Measurements from ENCODE around the gene TWIST2. TPM values are rescaled to one million over a fixed set of nuclear protein-coding genes. Genes with fewer than 3 reads are reported as not detected.

TWIST2 gene
- total RNA-seq, 4 donors from 2014 or later: 37.4 to 51.6 (median 47.4) TPM

DNA sequence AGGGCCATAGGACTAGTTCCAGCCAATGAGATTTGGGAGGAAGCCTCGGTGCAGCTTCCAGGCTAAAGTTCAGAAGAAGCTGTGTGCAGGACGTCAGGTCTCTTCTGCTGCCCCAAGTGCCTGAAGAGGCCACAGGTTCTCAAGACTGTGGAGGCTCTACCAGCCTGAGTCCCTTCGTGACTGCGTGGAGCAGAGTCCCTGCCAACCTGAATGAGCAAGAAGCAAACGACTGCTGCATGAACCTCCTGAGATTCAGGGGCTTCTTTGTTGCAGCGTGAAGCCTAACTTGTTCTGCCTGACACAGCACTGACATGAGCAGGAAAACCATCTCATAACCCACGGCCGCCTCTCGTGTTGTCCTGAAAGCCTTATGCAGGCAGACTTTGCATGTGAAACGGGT is 39.7 kb downstream of the TWIST2 start:
- no peaks in the 10 kb centered on the region for H3K27me3 ChIP-seq
- intact Hi-C loops (cut with DNase I): no loop called here
- TF ChIP-seq EP300 (IDR thresholded peaks at IDR 0.05): no peak
- TF ChIP-seq, protein P1, sequence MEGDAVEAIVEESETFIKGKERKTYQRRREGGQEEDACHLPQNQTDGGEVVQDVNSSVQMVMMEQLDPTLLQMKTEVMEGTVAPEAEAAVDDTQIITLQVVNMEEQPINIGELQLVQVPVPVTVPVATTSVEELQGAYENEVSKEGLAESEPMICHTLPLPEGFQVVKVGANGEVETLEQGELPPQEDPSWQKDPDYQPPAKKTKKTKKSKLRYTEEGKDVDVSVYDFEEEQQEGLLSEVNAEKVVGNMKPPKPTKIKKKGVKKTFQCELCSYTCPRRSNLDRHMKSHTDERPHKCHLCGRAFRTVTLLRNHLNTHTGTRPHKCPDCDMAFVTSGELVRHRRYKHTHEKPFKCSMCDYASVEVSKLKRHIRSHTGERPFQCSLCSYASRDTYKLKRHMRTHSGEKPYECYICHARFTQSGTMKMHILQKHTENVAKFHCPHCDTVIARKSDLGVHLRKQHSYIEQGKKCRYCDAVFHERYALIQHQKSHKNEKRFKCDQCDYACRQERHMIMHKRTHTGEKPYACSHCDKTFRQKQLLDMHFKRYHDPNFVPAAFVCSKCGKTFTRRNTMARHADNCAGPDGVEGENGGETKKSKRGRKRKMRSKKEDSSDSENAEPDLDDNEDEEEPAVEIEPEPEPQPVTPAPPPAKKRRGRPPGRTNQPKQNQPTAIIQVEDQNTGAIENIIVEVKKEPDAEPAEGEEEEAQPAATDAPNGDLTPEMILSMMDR (IDR thresholded peaks at IDR 0.05): no peak
- no peak for TF ChIP-seq POLR2A (IDR thresholded peaks at IDR 0.05; ENCODE audit: low read depth)
- no peak for TF ChIP-seq POLR2AphosphoS5 (IDR thresholded peaks at IDR 0.05)
- H3K4me3 ChIP-seq: no peak overlapping the region
- H3K36me3 ChIP-seq: no peaks in the 10 kb centered on the region
- no peak for DNase-seq (ENCODE audit: extremely low spot score)
- H3K9me3 ChIP-seq: no peaks in the 10 kb centered on the region
- peaks cover 0 to 33% (median 15%) of the 10 kb centered on the region in 4 donors for H3K4me1 ChIP-seq
- 94% methylated on average over 9 of the region's 10 CpGs for WGBS
- H3K27ac ChIP-seq (replicated peaks in 1 of 4): no peak overlapping the region

DNA sequence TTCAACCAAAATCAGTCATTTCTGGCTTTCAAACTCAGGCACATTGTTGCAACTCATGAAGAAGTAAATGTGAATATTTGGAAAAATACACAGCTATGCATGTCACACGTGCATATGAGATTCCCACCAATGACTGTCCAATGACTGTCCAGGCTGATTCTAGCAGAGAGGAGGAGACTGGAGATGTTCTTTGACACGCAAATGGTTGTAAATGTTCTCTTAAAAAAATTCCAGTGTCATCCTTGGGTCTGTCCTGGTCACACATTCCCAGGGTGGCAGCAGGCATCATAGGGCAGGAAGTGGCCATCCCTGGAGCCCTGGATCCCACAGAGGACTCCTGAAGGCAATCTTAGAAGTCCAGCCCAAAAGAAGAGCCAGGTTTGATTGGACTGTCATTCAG is 40.9 kb downstream of the TWIST2 start:
- WGBS: 94% methylated on average over 2 of the region's 2 CpGs
- TF ChIP-seq, protein P1 (IDR thresholded peaks at IDR 0.05): no peak
- TF ChIP-seq POLR2AphosphoS5 (IDR thresholded peaks at IDR 0.05): no peak
- no peak for TF ChIP-seq POLR2A (IDR thresholded peaks at IDR 0.05; ENCODE audit: low read depth)
- no peak for TF ChIP-seq EP300 (IDR thresholded peaks at IDR 0.05)
- H3K4me3 ChIP-seq: no peak overlapping the region
- DNase-seq (ENCODE audit: extremely low spot score): no peak
- H3K36me3 ChIP-seq: no peaks in the 10 kb centered on the region
- H3K27me3 ChIP-seq: no peaks in the 10 kb centered on the region
- H3K4me1 ChIP-seq: peaks cover 0 to 32% (median 15%) of the 10 kb centered on the region in 4 donors
- no peaks in the 10 kb centered on the region for H3K9me3 ChIP-seq
- intact Hi-C loops (cut with DNase I): no loop called here
- no peak overlapping the region for H3K27ac ChIP-seq (replicated peaks in 1 of 4)

DNA sequence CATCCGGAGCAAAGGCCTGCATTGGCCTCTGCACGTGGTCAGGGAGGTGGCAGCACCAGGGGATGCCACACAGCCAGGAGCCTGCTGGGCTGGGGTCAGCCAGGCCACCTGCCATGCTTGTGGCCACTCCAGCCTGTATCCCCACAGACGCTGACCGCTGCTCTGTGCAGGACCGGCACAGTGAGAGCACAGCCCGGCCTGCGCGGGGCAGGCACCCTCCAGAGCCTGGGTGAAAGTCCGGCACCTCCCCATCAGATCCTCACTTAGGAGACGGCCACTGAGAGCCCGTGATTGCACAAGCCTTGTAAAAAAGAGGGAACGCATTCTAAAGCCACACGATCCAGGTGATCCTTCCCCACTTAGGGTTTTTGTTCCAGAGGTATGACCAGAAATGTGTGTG is 42.2 kb downstream of the TWIST2 start:
- H3K4me1 ChIP-seq: peaks cover 8 to 36% (median 27%) of the 10 kb centered on the region in 4 donors
- H3K36me3 ChIP-seq: no peaks in the 10 kb centered on the region
- WGBS: 91% methylated on average over 4 of the region's 13 CpGs
- no peaks in the 10 kb centered on the region for H3K9me3 ChIP-seq
- DNase-seq (ENCODE audit: extremely low spot score): no peak
- H3K27ac ChIP-seq (replicated peaks in 1 of 4): no peak overlapping the region
- TF ChIP-seq POLR2AphosphoS5 (IDR thresholded peaks at IDR 0.05) (no peak), EP300 (IDR thresholded peaks at IDR 0.05) (no peak), POLR2A (IDR thresholded peaks at IDR 0.05; ENCODE audit: low read depth) (no peak)
- TF ChIP-seq, protein P1 (IDR thresholded peaks at IDR 0.05): no peak
- H3K4me3 ChIP-seq: no peak overlapping the region
- intact Hi-C loops (cut with DNase I): no loop called here
- H3K27me3 ChIP-seq: no peaks in the 10 kb centered on the region

DNA sequence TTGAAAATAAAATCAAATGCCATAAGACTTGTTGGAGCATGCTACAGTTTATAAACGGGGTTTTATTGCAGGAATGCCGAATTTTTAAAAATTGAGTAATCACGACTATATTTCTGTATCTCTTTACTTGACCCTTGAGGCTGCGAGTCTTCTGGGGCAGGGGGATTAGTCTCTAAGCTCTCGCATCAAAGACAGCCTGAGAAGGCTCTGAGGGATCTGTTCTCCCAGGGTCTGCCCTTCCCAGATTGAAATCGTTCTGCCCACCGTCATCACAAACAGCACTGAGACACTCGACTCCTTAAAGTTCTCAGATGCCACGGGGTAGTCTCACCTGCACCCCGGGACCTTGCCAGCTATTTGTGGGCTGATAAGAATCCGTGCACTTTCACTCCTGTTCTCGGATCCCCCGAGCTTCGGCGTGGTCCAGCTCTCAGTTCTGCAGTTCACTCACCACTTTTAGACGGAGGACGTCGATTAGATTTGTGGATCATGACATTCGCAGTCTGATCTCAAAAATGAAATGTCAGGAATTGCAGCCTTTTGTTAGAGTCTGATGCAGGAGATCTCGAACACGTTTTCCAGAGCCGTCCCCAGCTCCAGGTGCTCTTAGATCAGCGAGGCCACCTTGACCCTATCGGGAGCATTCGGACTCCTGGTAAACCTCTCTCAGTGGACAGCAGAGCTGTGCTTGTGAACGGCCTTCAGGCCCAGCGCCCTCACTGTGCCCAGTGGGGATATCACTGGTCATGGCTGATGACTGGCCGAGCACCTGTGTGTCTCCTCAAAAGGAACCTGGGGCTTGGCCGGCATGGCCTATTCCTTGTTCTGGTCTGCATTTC is 43.0 kb downstream of the TWIST2 start:
- peak overlapping the region in 1 of 4 donors; percentile 46 for H3K27ac ChIP-seq (replicated peaks in 1 of 4)
- no peak overlapping the region for H3K4me3 ChIP-seq
- H3K27me3 ChIP-seq: no peaks in the 10 kb centered on the region
- TF ChIP-seq POLR2AphosphoS5 (IDR thresholded peaks at IDR 0.05) (no peak), POLR2A (IDR thresholded peaks at IDR 0.05; ENCODE audit: low read depth) (no peak), EP300 (IDR thresholded peaks at IDR 0.05) (no peak)
- TF ChIP-seq, protein P1 (IDR thresholded peaks at IDR 0.05): no peak
- WGBS: 85% methylated on average over 29 of the region's 29 CpGs
- intact Hi-C loops (cut with DNase I): no loop called here
- H3K9me3 ChIP-seq: no peaks in the 10 kb centered on the region
- DNase-seq (ENCODE audit: extremely low spot score): no peak
- no peaks in the 10 kb centered on the region for H3K36me3 ChIP-seq
- H3K4me1 ChIP-seq: peaks cover 10 to 43% (median 34%) of the 10 kb centered on the region in 4 donors

Measured in esophagus muscularis mucosa (tissue), 4 donors.